ENCODE results near the gene HBA1.

DNA sequence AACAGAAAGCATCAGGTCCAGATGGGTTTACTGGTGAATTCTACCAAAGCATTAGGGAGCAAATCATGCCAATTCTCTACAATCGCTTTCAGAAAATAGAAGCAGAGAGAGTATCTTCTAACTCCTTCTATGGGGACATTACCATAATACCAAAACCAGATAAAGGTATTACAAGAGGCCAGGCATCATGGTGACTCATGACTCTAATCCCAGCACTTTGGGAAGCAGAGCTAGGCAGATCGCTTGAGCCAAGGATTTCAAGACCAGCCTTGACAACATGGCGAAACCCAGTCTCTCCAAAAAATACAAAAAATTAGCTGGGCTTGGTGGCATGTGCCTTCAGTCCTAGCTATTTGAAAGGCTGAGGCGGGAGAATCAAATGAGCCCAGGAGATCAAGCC, 26.8 kb downstream of the HBA1 start:
- TF ChIP-seq, protein P1, sequence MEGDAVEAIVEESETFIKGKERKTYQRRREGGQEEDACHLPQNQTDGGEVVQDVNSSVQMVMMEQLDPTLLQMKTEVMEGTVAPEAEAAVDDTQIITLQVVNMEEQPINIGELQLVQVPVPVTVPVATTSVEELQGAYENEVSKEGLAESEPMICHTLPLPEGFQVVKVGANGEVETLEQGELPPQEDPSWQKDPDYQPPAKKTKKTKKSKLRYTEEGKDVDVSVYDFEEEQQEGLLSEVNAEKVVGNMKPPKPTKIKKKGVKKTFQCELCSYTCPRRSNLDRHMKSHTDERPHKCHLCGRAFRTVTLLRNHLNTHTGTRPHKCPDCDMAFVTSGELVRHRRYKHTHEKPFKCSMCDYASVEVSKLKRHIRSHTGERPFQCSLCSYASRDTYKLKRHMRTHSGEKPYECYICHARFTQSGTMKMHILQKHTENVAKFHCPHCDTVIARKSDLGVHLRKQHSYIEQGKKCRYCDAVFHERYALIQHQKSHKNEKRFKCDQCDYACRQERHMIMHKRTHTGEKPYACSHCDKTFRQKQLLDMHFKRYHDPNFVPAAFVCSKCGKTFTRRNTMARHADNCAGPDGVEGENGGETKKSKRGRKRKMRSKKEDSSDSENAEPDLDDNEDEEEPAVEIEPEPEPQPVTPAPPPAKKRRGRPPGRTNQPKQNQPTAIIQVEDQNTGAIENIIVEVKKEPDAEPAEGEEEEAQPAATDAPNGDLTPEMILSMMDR (IDR thresholded peaks at IDR 0.05) = no peak
- no peak for TF ChIP-seq POLR2A (IDR thresholded peaks at IDR 0.05)

All from tibial nerve (tissue), 3 donors.